H54 (cell line): ENCODE measurements around the gene LRRC26.

ENCODE experiments used
- DNase-seq: peaks from one replicate; pipeline ENCODE4 v3.0.0; 2011; ENCODE audit warnings: low spot score, mixed read lengths; ENCODE audit not compliant: insufficient read length
- FAIRE-seq: peaks from 3 replicates; lab custom pipeline; 2011; peaks lifted over from hg19 to GRCh38; lab: Jason Lieb, UNC
- POLR2A ChIP-seq: IDR thresholded peaks from 2 replicates; pipeline ENCODE4 v1.6.1; 2011; ENCODE audit warnings: low read depth, mild to moderate bottlenecking, low read length

The LRRC26 gene

GRCh38 chr9:137150617-137151457 lies 19.0 kb downstream of the LRRC26 start:
- TF ChIP-seq POLR2A = no peak
- peak; percentile 95 for DNase-seq
- FAIRE-seq = no peak

DNA sequence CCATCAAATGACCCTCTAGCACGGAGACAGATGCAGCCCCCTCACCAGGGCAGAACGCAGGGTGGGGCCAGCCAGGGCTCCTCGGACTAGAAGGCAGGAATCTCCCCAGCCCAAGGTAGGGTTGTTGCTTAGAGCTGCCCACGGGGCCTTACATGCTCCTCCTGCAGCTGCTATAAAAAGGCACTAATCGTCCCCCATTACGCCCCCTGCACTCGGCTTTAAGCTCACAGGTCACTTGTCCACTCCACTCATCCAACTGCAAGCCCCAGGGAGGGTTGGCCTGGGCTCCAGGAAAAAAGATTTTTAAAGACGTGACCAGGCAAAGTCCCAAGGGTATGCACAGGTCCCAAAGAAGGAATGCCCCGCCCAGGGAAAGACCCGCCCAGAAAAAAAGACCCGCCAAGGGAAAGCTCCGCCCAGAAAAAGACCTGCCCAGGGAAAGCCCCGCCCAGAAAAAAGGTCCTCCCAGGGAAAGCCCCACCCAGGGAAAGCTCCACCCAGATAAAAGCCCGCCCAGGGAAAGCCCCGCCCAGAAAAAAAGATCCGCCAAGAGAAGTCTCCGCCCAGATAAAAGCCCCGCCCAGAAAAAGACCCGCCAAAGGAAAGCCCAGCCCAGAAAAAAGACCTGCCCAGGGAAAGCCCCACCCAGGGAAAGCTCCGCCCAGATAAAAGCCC lies 19.8 kb downstream of the LRRC26 start:
- DNase-seq (peak; percentile 96), FAIRE-seq (no peak)
- no peak for TF ChIP-seq POLR2A

DNA sequence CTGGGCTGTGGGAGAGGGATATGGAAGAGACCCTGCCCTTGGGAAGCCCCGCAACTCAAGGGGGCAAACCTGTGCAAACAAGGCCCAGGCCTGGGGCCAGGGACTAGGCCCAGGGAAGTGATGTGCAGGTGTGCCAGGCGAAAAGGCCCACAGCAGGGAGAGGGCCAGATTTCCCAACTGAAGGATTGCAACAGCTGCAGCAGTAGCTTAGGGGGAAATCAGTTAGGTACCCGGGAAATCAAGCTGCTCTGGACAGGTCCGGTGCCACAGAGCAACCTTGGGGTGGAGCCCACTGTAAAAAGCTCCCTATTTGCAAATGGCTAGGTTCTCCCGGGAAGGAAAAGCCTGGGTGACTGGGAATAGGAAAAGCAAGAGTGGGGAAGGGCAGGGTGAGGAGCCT lies 20.5 kb downstream of the LRRC26 start:
- FAIRE-seq (no peak), DNase-seq (no peak)
- no peak for TF ChIP-seq POLR2A

DNA sequence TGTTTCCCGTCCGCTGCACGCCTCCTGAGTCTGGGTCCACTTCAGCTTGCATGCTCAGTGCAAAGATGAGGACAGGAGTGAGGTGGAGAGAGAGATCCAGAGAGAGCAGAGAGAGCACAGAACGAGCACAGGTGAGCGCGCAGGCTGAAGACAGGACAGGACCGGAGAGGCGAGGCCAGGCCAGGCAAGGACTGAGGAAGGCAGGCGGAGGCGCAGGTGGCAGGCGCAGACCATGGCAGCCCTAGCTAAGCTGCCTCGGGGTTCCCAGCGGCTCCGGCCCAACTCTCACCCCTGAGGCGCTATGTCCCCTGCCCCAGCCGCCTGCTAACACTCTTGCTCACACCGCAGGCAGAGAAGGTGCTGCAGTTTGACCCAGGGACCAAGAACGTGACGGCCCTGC lies 21.2 kb downstream of the LRRC26 start:
- DNase-seq = no peak
- TF ChIP-seq POLR2A = no peak
- FAIRE-seq = no peak

GRCh38 chr9:137148242-137148641 lies 21.6 kb downstream of the LRRC26 start:
- FAIRE-seq (no peak), DNase-seq (no peak)
- TF ChIP-seq POLR2A = no peak

DNA sequence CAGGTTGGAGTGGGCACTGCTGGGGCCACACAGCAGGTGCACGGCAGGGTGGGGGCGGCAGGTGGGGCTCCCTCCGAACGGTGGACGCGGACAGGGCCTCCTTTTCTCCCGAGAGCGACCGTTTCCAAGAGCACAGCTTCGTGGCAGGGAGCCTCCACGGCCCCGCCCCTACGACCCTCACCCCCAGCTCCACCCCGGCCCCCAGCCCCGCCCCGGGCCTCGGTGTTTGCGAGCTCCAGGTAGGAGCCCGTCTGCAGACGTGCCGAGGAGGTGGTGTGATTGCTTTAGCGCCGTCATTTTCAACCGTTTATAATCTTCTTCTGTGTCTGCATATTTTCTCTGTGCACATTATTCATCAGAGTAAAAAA lies 22.1 kb downstream of the LRRC26 start:
- DNase-seq (no peak), FAIRE-seq (no peak)
- no peak for TF ChIP-seq POLR2A

DNA sequence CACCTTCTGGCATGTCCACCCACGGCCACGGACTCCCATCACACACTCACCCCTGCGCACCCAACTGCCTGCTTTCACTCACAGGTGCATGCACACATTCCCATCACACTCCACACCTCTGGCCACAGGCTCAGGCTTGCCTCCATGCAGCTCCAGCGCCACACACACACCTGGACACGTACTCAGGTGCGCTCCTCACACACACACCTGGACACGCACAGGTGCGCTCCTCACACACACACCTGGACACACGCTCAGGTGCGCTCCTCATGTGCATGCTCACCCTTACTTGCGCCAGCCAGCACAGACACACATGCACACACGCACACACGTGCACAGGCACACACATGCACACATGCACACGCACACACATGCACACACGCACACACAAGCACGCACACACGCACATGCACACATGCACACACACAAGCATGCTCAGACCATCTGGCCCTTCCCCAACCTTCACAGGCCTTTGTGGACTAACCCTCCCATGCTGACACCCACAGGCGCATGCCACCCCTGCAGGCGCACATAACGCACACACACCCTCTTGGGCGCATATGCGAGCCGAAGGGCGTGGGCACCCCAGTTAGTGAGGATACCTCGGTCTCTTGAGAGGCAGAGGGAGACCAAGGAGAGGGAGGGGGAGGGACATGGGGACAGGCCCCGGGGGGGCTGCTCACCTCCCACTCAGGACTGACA lies 22.6 kb downstream of the LRRC26 start:
- FAIRE-seq = no peak
- DNase-seq = no peak

DNA sequence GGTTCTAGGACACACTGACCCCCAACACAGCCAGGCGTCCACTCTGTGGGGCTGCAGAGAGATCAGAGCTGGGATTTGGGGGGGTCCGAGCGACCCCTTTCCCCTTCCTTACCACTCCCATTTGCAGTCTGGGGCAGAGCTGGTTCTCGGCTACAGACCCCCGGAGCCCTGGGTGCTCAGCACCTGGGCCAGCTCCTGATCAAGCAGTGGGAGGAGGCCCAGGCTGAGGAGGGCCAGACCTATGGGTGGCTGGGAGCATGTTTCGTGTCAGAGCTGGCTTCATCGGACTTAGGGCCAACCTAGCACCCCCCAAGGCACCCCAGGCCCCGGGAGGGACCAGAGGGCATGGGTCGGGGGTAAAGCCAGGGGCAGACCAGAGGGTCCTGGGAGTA lies 23.3 kb downstream of the LRRC26 start:
- FAIRE-seq (no peak), DNase-seq (no peak)
- no peak for TF ChIP-seq POLR2A

More for the DNA sequence above, 22.6 kb downstream of the LRRC26 start:
- TF ChIP-seq POLR2A = peak; percentile 21; the same call in 1 of the 2 replicates

DNA sequence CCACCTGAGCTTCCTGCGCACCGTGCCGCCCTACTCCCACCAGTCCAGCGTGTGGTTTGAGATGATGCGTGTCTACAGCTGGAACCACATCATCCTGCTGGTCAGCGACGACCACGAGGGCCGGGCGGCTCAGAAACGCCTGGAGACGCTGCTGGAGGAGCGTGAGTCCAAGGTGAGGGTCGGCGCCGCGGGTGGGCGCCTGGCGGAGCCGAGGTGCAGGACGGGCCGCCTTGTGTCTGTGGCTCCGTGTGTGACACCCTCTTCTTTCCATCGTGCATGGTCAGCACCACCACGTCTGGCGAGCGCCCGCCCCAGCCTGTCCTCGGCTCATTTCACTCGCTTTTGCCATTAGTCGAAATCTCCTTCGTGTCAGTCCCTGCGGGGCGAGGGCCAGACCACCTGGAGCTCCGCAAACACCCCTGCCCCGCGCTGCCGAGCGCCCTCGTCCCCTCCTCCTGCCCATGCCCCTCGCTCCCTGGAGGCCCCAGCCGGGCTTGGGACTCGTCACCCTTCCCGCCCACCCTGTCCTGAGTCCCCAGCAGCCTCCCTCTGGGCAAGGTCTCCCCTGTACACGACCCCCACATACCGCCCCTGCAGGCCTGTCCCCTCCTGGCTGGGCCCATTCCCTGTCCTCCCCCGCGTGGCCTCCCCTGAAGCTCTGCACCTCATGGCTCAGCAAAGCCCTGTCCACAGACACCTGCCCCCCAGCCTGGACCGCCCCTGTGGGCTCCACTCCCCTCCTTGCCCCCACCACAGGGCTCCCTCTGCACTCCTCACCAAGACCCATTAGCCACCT lies 23.9 kb downstream of the LRRC26 start:
- TF ChIP-seq POLR2A = no peak
- DNase-seq (no peak), FAIRE-seq (no peak)

DNA sequence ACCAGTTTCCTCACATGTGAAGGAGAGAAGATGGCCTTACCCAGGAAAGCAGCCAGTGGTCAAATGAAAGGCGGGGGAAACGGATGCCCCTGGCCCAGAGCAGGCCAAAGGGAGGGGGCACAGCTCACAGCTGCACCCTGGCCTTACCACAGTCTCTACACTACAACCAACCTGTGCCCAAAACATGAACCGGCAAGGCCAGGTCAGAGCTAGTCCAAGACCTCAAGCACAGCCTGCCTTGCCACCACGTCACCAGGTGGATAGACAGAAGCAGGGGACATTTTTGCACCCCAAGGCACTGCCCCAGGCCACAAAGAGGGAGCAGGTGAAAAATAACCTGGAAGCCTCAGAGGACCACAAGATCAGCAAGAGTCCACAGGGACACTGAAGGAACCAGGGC lies 26.4 kb downstream of the LRRC26 start:
- no peak for TF ChIP-seq POLR2A
- DNase-seq (no peak), FAIRE-seq (no peak)

GRCh38 chr9:137141976-137142936 lies 27.6 kb downstream of the LRRC26 start:
- no peak for FAIRE-seq
- no peak for TF ChIP-seq POLR2A
- DNase-seq = no peak

DNA sequence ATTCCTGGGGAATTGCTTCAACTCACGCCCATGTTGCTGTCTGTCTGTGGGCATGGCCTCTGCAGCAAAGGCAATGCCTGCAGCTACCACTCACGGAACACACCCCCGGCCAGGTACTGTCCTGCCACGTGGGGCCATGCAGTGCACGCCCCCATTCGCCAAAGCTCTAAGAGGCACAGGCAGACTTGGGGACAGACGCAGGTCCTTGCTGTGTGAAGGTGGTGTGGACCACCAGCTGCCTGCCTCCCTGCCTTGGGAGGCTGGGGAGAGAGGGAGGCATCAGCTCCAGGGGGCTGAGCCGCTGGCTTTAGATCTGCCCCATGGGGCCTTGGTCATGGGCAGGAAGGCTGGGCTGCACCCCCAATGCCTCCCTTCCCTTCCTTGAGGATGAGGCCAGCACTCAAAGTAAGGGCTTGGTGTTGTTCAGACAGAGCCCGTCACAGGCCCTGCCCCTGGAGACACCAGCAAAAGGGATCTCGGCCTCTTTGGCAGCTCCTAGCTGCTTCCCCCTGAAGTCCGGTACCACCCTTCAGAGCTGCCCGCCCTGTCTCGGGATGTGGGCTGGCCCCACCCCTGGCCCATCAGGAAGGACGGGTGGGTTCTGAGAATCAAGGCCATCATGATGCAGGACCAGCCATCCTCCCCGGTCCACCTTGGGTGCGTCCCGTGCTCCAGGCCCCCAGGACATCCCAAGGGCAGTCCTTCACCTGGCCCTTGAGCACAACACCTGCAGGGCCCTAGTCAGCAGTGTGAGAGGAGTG lies 28.6 kb downstream of the LRRC26 start:
- no peak for FAIRE-seq
- no peak for TF ChIP-seq POLR2A
- DNase-seq = no peak
